ENCODE measurements around the gene EPHB1.
A peak's percentile ranks its signal among the peaks of the same experiment; 100 is the strongest.

EPHB1 gene

GRCh38 chr3:135217730-135218129 lies 422.7 kb downstream of the EPHB1 start:
- no peak for TF ChIP-seq GATA2 (IDR thresholded peaks at IDR 0.05; ENCODE audit: low read depth, low read length)
- TF ChIP-seq GATA3 (IDR thresholded peaks at IDR 0.05; ENCODE audit: low read depth, low read length): no peak

GRCh38 chr3:135218304-135218703 lies 423.2 kb downstream of the EPHB1 start:
- TF ChIP-seq GATA2 (IDR thresholded peaks at IDR 0.05; ENCODE audit: low read depth, low read length) (no peak), GATA3 (IDR thresholded peaks at IDR 0.05; ENCODE audit: low read depth, low read length) (no peak)

DNA sequence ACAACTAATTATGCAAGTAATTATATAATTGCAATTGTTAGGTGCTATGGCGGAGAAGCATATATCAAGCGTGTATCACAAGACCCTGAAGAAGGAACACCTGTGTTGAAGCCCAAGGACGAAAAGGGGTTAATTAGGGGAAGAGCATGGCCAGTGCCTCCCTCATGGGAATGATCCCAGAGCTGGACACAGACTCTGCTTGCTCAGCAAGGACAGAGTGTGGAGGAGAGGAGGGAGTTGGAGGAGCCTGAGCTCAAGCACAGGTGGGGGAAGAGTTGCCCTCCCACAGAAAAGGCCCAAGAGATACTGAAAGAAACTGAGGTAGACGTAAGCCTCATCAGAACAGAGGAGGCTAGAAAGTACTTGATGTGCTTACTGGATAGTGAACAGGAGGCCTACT lies 423.7 kb downstream of the EPHB1 start:
- TF ChIP-seq GATA2 (IDR thresholded peaks at IDR 0.05; ENCODE audit: low read depth, low read length) (no peak), GATA3 (IDR thresholded peaks at IDR 0.05; ENCODE audit: low read depth, low read length) (no peak)

DNA sequence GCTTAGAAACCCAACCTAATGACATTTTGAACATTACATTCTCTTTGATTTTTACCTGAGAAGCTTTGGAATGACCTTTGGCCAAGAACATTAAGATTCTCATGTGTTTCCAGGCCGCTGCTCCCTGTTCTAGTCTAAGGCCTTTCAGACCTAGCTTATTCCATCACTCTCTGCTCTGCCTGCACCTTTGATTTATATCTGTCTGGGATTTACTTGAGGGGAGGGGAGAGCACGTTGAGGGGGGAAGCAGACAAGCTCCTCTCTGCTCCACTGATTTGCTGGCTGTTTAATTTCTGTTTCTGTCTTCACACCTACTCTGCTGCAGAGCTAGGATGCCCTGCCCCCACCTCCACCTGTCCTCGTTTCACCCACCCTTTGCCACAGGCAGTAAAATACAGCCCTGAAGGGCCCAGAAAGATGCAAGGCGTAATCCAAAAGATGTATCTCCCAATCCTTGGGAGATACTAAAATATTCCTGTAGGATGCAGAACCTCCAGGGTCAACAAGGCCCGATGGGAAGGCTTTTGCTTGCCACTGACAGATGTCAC lies 429.8 kb downstream of the EPHB1 start:
- TF ChIP-seq GATA2 (IDR thresholded peaks at IDR 0.05; ENCODE audit: low read depth, low read length): no peak
- no peak for TF ChIP-seq GATA3 (IDR thresholded peaks at IDR 0.05; ENCODE audit: low read depth, low read length)

DNA sequence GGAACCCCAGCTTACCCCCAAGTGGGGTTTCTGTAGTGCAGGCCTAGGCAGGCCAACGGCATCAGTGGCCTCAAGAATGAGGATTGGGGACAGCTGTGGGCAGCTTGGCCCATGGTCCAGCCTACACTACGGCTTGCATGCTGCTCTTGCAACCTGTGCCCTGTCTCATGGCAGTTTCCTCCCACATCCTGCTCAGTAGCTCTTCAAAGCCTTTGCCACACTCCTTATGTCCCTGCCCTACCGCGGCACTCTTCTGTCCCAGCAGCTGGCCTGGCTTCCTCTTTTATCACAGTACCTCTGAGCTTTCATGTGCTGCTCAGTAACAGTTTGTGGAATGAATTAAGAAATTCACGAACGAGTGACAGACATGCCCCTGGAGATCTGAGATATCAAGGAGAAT lies 431.0 kb downstream of the EPHB1 start:
- TF ChIP-seq GATA3 (IDR thresholded peaks at IDR 0.05; ENCODE audit: low read depth, low read length) (no peak), GATA2 (IDR thresholded peaks at IDR 0.05; ENCODE audit: low read depth, low read length) (no peak)

DNA sequence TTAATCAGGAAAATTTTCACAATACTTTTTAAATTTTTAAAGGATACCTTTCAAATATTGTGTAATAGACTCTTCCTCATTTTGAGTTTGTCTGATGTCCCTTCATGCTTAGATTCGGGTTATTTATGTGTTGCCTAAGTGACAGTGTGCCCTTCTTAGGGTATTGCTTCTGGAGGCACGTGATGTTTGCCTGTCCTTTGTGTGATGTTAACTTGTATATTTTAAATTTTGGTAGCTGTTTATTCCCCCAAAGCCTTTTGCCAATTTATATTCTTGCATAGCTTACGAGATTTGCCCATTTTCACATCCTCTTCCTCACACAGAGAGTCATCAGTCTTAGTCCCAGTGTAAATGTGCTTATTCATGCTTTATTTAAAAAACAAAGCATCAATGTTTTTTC lies 433.1 kb downstream of the EPHB1 start:
- TF ChIP-seq GATA2 (IDR thresholded peaks at IDR 0.05; ENCODE audit: low read depth, low read length): no peak

DNA sequence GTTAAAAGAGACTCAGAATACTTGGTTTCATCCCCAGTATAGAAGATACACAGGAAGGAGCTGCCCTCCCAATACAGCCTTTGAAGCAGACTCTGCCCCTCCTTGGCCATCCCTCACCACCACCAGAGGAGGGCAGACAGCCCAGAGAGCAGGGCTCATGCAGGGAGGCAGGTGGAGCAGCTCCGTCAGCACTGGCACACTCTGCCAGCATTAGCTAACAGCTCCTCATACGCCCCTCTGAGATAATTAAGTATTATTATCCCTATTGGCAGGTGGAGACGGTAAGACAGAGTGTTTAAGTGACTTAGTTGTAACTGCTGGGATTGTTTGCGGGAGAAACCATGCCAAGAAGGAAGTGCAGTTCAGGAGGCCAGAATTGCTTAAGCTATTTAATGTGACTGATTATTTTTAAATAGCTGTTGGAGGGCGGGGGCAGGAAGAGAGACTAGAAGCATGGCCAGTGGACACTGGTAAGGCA lies 434.0 kb downstream of the EPHB1 start:
- no peak for TF ChIP-seq GATA3 (IDR thresholded peaks at IDR 0.05; ENCODE audit: low read depth, low read length)
- no peak for TF ChIP-seq GATA2 (IDR thresholded peaks at IDR 0.05; ENCODE audit: low read depth, low read length)

- no peak for TF ChIP-seq GATA3 (IDR thresholded peaks at IDR 0.05; ENCODE audit: low read depth, low read length)
- TF ChIP-seq GATA2 (IDR thresholded peaks at IDR 0.05; ENCODE audit: low read depth, low read length): no peak
Observed at GRCh38 chr3:135231737-135232136, 436.7 kb downstream of the EPHB1 start.

- TF ChIP-seq GATA2 (IDR thresholded peaks at IDR 0.05; ENCODE audit: low read depth, low read length): no peak
- TF ChIP-seq GATA3 (IDR thresholded peaks at IDR 0.05; ENCODE audit: low read depth, low read length): no peak
Observed at GRCh38 chr3:135232226-135232625, 437.2 kb downstream of the EPHB1 start.

DNA sequence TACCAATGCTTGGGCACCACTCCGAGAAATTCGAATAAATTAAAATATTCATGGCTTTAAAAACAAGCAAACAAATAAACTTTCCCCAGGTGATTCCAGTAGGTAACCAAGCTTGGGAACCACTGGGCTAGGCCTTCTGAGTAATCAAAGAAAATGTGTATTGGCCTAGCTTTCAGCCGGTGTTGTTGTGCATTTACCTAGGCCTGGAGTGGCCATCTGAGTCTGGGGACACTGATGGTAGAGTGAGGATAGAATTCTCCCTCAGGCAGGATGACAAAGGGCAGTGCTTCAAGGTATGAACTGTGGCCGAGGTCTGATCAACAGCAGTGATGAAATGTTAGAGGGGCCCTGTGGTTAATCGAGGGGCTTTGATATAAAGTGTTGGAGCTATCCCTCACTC lies 440.5 kb downstream of the EPHB1 start:
- TF ChIP-seq GATA3 (IDR thresholded peaks at IDR 0.05; ENCODE audit: low read depth, low read length): no peak
- TF ChIP-seq GATA2 (IDR thresholded peaks at IDR 0.05; ENCODE audit: low read depth, low read length): no peak

DNA sequence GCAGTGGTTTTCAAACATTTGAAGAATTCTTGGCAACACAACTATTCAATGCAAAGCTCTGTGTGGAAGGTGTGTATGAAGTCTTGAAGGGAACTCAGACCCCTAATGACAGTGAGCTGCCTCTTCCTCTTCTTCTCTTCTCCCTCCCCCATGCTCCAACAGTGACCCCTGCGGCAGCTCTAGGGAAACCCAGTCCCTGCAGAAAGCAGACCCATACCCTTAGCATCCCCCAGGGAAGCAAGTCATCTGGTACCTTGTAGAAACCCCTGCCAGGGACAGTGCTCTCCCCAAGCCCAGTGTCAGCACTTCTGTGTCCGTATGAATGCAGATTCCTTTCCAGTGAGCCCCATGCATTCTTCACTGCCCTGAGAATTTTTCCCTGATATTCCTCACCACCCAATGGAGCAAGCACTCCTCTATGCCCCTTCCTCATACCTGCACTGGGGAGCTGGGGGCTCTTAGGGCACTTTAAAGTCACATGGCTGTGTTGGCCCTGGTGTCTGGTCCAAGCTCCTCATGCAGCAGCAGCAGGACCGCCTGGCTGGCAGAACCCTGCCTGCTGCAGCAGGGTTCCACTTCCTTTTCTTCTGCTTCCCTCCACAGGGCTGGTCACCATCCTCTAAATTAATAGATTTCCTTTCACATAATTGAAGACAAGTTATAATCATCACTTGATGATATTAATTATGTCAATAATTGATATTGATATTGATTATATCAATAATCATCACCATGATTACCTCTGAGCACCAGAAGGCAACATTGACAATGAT lies 442.5 kb downstream of the EPHB1 start:
- TF ChIP-seq GATA3 (IDR thresholded peaks at IDR 0.05; ENCODE audit: low read depth, low read length): no peak
- no peak for TF ChIP-seq GATA2 (IDR thresholded peaks at IDR 0.05; ENCODE audit: low read depth, low read length)

DNA sequence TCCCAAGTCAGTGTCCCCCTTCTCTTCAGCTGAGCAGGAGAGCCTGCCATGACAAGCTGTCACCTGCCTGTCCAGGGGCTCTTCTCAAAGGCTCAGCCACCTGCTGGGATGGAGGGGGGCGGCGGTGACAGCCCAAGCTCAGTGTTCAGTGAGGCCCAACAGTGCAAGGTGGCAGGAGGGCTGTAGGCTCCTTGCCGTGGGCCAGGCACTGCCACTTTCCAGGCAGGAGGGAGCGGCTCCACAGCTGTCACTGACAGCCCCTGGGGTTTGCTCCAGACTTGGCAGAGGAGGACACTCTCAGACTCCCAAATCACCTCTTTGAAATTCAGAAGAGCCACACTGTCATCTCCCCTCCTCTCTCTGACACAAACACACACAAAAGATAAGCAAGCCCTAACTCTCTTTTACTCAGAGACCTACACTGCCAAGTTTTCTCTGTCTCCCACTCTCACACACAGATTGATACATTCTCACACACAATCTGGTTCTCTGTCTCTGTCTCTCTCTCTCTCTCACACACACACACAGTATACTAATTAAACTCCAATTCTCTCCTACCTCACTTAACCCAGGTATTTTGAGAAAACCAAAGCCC lies 443.3 kb downstream of the EPHB1 start:
- TF ChIP-seq GATA3 (IDR thresholded peaks at IDR 0.05; ENCODE audit: low read depth, low read length) (no peak), GATA2 (IDR thresholded peaks at IDR 0.05; ENCODE audit: low read depth, low read length) (no peak)

DNA sequence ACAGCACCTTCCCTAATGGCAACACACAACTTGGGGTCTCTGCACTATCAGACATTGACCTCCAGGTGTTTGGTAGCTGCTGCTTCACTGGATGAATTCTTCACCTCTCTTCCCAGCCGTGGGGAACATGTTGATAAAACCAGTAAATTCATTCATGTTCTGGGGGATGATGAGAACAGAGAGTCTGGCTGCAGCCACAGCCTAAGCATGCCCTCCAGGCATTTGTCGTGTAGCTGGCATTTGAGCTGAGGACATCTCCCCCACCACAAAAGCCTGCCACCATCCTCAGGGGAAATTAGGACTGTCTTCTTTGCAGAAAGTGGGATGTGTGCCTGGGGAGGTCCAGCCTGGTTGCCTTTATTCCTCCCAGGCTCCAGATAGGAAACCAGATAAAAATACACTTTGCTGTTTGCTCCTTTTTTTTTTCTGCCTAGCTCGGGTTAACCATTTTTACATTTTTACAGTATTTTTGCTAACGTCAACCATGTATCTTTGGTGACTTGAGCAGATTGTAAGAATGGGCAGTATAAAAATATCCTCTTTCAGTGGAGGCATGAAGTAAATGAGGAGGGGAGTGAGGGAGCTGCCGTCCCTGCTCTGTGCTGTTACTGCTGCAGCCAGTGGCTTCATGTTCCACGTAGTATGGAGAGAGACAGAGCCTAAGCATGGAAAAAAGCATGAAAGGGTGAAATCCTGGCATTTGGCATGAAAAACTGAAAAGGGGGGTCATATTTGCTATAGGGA lies 444.0 kb downstream of the EPHB1 start:
- TF ChIP-seq GATA3 (IDR thresholded peaks at IDR 0.05; ENCODE audit: low read depth, low read length) (peak; percentile 79), GATA2 (IDR thresholded peaks at IDR 0.05; ENCODE audit: low read depth, low read length) (peak; percentile 91)

GRCh38 chr3:135239615-135239884 lies 444.5 kb downstream of the EPHB1 start:
- TF ChIP-seq GATA3 (IDR thresholded peaks at IDR 0.05; ENCODE audit: low read depth, low read length): no peak
- TF ChIP-seq GATA2 (IDR thresholded peaks at IDR 0.05; ENCODE audit: low read depth, low read length): no peak

DNA sequence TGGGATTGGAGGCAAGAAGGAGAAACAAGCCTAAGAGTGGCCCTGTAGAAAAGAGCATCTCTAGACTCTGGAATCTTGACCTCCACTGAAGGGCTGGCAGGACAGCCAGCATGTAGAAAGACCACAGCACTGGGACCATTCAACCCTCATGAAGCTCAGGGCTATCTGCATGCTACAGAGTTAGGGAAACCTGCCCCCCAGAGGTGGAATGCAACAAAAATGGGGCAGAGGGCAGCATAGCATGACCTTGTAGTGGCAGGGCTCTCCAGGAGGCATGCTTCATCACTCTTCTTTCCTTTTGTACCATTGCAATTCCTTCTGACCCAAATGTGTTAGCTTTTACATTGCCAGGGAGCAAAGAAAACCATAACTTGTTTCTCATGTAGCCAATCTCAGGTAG lies 445.4 kb downstream of the EPHB1 start:
- TF ChIP-seq GATA3 (IDR thresholded peaks at IDR 0.05; ENCODE audit: low read depth, low read length) (no peak), GATA2 (IDR thresholded peaks at IDR 0.05; ENCODE audit: low read depth, low read length) (no peak)

All from SH-SY5Y (cell line).